ENCODE measurements around the gene TMOD2. TPM values are rescaled to one million over a fixed set of nuclear protein-coding genes. Genes with fewer than 3 reads are reported as not detected.

Gene TMOD2
- total RNA-seq, 1 experiment from 2014 or later: 3.0 TPM

- Histone ChIP-seq H2BK15ac (ENCODE audit: low read depth, low read length) (no peak overlapping the region), H2BK5ac (ENCODE audit: insufficient read length, low read length) (no peak overlapping the region), H3K9ac (ENCODE audit: extremely low read depth, insufficient read length, low read length) (no peak overlapping the region), H3K79me1 (ENCODE audit: insufficient read depth, low read depth, low read length, poor library complexity, severe bottlenecking) (peaks cover 6% of the 10 kb centered on the region), H3K14ac (ENCODE audit: insufficient read depth, low read length) (no peak overlapping the region), H4K20me1 (ENCODE audit: control insufficient read depth, insufficient read depth, insufficient read length) (no peaks in the 10 kb centered on the region), H2BK12ac (ENCODE audit: insufficient read length, low read depth, low read length) (no peak overlapping the region), H3K4me1 (ENCODE audit: insufficient read depth, low read length) (peaks cover 9% of the 10 kb centered on the region; the same call in 1 of the 2 replicates), H3K27me3 (ENCODE audit: insufficient read depth, low read length) (no peaks in the 10 kb centered on the region), H3K27ac (ENCODE audit: insufficient read length, low read depth, low read length) (no peak overlapping the region), H3K79me2 (ENCODE audit: insufficient read depth, low read length) (no peaks in the 10 kb centered on the region), H2BK20ac (ENCODE audit: low read depth, low read length, poor library complexity, severe bottlenecking) (no peak overlapping the region), H2AK5ac (ENCODE audit: insufficient read length, low read length) (no peak overlapping the region), H3K23me2 (ENCODE audit: insufficient read length, low read depth, low read length, poor library complexity, severe bottlenecking) (no peaks in the 10 kb centered on the region), H4K8ac (replicated peaks; ENCODE audit: insufficient read length, low read depth, low read length) (no peak overlapping the region), H2AFZ (ENCODE audit: low read length) (no peak overlapping the region), H3K4ac (ENCODE audit: low read depth, low read length) (no peak overlapping the region), H2BK120ac (ENCODE audit: low read depth, low read length, poor library complexity, severe bottlenecking) (no peak overlapping the region), H3T11ph (ENCODE audit: low read length) (no peak overlapping the region), H3K4me2 (ENCODE audit: insufficient read depth, insufficient read length, low read length) (no peak overlapping the region), H3K9me3 (ENCODE audit: control insufficient read depth, low read depth, low read length) (no peaks in the 10 kb centered on the region), H3K56ac (ENCODE audit: insufficient read length, low read depth, low read length) (no peak overlapping the region), H4K5ac (ENCODE audit: insufficient read length, low read depth, low read length) (no peak overlapping the region), H4K91ac (ENCODE audit: insufficient read length, low read depth, low read length) (no peak overlapping the region), H3K18ac (ENCODE audit: insufficient read length, low read depth, low read length) (no peak overlapping the region), H3K23ac (ENCODE audit: insufficient read length, low read depth, low read length) (no peak overlapping the region)
- WGBS (ENCODE audit: extremely low coverage, insufficient read length, low lambda C conversion rate): no CpG with 5 or more reads among the region's 1 CpG
- H3K4me3 Mint-ChIP-seq: no peak overlapping the region
- no peak for DNase-seq
- H3K9me3 Mint-ChIP-seq: no peaks in the 10 kb centered on the region
- no peaks in the 10 kb centered on the region for H3K27me3 Mint-ChIP-seq (ENCODE audit: low read depth)
- TF ChIP-seq CTCF (conservative IDR thresholded peaks at IDR 0.05): no peak
- H3K27ac Mint-ChIP-seq: peak overlapping the region in 1 of 3 experiments; percentile 57; a peak in 3 of 7 replicates
- peaks cover 34 to 38% of the 10 kb centered on the region in 2 experiments for H3K4me1 Mint-ChIP-seq
- no peaks in the 10 kb centered on the region for H3K36me3 Mint-ChIP-seq (ENCODE audit: insufficient read depth in 1 of 3, low read depth in 3 of 3)
Observed at GRCh38 chr15:51855612-51856011, 104.2 kb downstream of the TMOD2 start.
